Measurements from ENCODE around the gene HPSE2. TPM values are rescaled to one million over a fixed set of nuclear protein-coding genes. Genes with fewer than 3 reads are reported as not detected.
"Not testable (repeated sequence)": the region's sequence is repeated elsewhere in the genome, so short reads cannot be mapped to it uniquely, and the experiment has no call there.

HPSE2 gene
- total RNA-seq, 1 donor from 2014 or later, result not detected

DNA sequence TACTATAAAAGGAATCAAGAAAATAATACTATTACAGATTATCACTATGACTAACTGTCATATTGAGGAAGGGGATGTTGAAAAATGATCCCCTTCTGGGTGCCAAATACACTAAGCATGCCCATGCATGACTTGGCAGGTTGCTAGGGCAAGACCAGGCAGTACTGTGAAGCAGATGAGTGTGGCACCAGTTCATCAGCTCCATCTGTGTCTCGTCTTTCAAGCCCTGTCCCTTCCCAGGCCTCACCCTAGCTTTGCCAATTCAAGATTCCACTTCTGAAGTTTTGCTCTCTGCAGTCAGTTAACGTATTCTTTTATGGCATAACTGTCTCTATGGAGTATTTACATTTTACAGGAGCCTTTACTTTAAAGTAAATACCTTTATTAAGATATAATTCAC lies 653.3 kb downstream of the HPSE2 start:
- no peak for DNase-seq (ENCODE audit: extremely low read depth, low read depth, low spot score)

GRCh38 chr10:98577578-98577977 lies 658.1 kb downstream of the HPSE2 start:
- no peak for DNase-seq (ENCODE audit: extremely low read depth, low read depth, low spot score)

DNA sequence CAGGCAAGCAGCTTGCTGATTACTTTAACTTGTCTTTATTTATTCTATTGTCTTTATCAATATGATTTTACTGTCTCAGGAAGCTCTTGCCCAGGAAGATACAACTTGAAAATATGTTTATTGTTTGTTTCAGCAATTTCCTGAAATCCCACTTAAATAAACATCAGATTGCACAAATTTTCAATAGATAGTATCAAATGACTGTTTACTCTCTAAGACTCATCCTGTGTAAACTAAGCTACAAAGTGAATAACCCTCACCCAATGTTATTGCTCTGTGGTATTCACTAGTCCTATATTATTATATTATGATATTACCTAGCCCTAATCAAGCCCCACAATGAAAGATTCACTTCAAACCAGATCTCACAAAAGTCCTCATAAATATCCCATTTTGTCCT lies 658.5 kb downstream of the HPSE2 start:
- DNase-seq (ENCODE audit: extremely low read depth, low read depth, low spot score), result no peak

DNA sequence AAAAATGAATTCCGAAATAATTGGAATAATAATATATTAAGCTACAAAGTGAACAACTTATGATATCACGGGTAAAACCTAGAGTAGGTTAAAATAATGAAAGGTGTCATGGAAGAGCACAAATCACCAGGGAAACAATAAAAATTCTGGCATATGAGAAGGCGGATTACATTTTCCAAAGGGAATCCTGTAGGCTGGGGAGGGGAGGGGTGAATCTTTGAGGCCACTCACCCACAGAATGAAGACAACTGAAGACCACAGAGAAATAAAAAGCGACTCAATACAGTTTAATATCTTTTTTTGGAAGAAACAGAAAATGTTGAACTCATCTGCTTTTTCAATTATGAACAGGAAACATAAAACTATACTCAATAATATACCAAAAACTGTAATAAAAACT lies 659.6 kb downstream of the HPSE2 start:
- DNase-seq (ENCODE audit: extremely low read depth, low read depth, low spot score), result no peak

DNA sequence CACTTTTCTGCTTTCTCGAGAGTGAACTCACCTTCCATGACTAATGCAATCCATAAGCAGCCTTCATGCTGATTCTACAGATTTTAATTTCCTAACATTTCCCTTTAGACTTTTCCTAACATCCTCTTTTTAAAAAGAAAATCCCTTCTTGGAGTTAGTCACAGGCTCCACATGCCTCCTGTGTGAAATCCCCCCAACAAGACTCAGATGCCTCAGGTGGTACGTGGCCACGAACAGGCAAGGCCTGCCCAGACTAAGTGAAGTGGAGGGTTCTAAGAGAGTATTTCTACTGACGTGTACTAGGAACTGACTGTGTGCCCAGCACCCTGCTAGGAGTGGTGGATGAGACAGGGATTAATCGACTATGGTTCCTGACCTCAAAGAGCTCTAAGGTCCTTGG lies 663.1 kb downstream of the HPSE2 start:
- no peak for DNase-seq (ENCODE audit: extremely low read depth, low read depth, low spot score)

DNA sequence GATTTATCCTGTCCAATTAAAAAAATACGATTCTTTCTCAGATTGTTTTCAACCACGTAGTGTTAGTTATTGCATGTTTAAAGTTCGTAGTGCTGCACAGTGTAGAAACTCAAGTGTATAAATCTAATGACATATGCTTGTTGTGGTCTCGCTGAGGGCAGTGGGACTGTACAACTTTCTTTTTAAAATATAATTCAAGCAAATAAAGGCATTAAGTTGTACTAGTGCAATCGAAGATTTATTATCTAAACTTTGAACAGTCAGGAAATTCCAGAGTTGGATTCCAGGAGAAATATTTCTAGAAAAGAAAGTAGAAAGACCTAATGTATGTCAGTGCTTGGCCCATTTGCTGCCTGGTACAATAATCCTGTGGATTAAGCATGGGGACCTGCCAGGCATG lies 664.8 kb downstream of the HPSE2 start:
- no peak for DNase-seq (ENCODE audit: extremely low read depth, low read depth, low spot score)

DNA sequence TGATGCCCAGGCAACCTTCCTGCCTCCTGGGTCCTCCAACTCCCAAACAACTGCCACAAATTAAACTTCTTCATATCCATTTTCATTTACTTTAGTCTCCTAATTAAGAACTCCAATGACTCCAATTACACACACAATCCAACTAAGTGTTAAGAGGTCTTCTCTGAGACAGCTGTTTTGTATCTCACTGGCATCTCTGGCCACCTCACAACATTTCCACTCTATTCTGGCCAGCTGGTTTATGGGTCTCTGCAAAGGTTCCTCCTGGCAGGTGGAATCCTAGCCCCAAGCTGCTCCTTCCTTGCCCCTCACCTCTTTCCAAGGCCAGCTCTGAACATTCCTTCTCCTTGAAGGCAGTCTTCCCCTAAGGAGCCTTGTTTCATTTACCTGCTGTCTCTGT lies 665.8 kb downstream of the HPSE2 start:
- DNase-seq (ENCODE audit: extremely low read depth, low read depth, low spot score), result no peak

- DNase-seq (ENCODE audit: extremely low read depth, low read depth, low spot score), result no peak
These were observed 667.1 kb downstream of the HPSE2 start for GRCh38 chr10:98568551-98568950.

- no peak for DNase-seq (ENCODE audit: extremely low read depth, low read depth, low spot score)
These were observed 668.1 kb downstream of the HPSE2 start for GRCh38 chr10:98567391-98568133.

DNA sequence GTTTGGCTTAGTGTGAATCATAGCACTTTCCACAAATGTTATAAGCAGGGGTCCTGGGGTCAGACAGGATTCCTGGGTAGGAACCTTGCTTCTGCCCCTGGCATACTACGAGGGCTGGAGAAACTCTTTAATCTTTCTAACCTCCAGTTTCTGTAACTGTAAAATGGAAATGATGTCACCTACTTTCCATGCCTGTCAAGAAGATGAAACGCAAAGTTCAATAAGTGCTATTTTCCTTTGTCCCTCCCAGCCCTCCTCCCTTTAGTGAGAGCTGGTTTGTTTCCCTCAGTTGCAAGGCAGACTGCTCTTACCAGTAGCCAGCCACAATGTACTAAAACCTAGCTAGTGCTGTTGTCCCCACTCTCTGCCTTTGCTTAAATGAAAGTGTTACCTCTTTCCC lies 671.8 kb downstream of the HPSE2 start:
- DNase-seq (ENCODE audit: extremely low read depth, low read depth, low spot score), result no peak

DNA sequence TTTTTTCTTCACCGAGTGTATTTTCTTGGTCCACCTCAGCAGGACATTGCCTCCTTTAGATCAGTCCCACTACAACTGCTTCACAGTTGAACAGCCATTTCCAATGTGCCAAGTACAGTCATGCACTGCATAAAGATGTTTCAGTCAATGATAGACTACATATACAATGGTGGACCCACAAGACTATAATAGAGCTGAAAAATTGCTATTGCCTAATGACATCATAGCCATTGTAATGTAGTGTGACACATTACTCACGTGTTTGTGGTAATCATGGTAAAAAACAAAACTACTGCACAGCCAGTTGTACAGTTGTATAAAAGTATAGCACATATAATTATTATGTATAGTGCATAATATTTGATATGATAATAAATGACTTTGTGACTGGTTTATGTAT lies 675.1 kb downstream of the HPSE2 start:
- no peak for DNase-seq (ENCODE audit: extremely low read depth, low read depth, low spot score)

DNA sequence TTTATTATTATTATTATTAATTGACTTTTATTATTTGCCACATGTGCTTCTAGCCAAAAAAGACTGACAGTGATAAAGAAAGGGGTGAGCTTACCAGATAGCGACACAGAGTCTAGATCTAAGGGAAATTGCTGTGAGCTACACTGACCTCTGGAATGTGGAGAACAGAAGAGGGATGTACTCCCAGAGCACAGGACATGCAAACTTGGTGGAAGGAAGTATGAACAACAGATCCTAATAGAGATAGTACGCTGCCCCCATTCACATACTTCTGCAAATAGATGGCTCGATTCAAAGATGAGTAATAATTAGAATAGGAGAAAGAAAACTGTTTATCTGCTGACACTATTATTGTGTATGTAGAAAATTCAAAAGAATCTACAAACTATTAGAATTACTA lies 679.6 kb downstream of the HPSE2 start:
- DNase-seq (ENCODE audit: extremely low read depth, low read depth, low spot score), result no peak

DNA sequence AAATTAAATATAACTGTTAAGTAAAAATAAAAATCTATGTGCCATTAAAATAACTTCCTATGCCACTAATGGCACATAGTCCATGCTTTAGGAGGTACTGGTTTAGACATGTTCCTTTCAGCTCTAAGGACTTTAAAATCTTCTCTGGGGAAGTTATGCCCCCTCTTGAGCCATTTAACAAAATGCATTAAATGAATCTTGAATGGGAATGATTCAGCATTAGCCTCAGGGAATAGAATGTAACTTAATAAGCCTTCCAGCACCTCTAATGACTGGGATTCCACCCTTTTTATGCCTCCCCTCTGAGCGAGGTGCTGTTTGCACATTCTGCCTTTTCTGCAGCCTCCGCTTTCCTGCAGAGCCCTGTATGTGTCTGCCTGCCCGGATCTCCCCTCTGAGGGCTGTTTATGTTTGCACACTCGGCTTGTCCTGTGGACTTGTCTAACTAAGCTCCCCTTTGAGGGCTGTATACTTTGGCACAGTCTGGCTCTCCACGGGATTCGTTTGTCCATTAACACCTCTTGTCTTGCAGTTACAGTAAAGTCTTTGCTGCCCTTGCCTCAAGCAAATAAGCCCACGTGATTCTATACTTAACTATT lies 680.5 kb downstream of the HPSE2 start:
- no peak for DNase-seq (ENCODE audit: extremely low read depth, low read depth, low spot score)

DNA sequence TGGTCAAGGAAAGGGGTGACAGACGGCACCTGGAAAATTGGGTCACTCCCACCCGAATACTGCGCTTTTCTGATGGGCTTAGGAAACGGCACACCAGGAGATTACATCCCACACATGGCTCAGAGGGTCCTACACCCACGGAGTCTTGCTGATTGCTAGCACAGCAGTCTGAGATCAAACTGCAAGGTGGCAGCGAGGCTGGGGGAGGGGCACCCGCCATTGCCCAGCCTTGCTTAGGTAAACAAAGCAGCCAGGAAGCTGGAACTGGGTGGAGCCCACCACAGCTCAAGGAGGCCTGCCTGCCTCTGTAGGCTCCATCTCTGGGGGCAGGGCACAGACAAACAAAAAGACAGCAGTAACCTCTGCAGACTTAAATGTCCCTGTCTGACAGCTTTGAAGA lies 694.1 kb downstream of the HPSE2 start:
- not testable (repeated sequence) for DNase-seq (ENCODE audit: extremely low read depth, low read depth, low spot score)

DNA sequence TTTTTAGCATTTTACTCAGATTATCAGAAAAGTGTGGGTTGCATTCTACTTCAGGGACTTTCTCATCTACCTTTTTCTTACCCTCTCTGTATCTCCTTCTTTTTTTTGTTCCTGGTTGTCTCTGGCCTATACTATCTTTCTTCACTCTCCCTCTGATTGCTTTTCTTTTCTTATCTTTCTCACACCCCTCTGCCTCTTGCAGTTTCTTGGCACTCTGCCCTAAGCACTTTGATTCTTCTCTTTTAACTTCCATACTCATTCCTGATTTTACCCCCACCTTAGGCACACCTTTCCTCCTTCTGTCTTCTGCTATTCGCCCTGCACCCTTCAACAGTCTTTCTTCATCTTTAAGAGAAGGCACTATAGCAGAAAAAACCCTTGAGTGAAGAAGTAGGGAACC lies 696.1 kb downstream of the HPSE2 start:
- DNase-seq (ENCODE audit: extremely low read depth, low read depth, low spot score), result no peak

DNA sequence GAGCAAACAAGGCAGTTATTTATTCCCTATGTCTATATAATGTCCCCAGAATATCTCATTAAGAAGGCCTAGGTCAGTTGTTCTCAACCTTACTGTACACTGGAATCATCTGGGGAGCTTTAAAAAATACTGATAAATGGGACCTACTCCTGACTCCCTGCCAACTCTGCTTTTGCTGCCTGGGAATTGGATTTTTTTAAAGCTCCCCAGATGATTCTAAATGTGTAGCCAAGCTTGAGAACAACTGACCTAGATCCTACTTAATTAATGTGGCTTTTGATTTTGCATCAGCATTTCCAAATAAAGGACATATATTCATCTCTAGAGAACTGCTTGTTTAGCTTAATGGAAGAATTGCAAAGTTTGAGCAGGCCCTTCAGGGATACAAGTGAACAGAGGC lies 697.2 kb downstream of the HPSE2 start:
- DNase-seq (ENCODE audit: extremely low read depth, low read depth, low spot score), result no peak

DNA sequence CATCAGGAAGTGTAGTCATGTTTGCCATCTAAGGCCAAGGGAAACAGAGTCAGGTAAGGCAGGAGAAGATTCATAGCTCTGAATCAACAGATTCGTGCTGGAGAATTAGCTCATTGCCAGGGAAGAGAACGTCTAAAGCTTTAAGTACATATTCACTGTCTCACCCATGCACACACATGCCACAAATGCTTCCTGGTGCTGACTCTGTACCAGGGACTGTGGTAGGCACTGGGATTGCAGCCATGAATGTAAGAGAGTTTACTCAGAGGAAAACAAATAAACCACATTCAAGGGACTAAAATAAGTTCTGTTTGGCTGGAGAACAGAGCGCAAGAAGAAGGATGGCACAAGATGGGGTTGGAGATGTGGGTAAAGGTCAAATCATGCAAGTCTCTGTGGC lies 699.1 kb downstream of the HPSE2 start:
- no peak for DNase-seq (ENCODE audit: extremely low read depth, low read depth, low spot score)

DNA sequence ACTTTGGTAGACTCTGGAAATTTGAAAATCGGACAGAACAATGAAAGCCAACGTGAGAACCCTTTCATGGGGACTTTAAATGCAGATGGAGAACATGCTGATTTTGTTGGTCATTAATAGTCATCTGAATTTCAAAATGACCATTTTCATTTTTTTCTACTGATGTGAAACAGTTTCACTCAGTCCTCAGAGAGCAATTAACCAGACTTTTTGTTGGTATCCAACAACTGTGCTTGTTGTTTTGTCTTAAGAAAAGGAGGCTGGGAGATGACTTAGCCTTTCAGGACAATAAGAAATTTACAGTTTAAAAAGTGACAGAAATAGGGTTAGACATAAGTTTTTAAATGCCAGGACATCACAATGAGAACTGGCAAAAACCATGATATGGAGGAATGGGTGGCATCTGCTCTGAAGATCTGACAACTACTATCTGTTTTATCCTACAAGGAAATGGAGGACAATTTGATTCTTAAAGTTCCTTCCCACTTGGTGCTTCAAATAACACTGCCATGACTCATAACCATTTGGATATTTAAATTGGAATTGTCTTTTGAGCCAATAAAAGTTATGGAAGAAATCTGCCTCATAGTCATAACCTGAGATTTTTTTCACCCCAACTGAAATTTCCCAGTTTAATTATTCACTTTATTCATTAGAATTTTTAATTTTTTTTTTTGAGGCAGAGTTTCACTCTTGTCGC lies 701.8 kb downstream of the HPSE2 start:
- no peak for DNase-seq (ENCODE audit: extremely low read depth, low read depth, low spot score)

DNA sequence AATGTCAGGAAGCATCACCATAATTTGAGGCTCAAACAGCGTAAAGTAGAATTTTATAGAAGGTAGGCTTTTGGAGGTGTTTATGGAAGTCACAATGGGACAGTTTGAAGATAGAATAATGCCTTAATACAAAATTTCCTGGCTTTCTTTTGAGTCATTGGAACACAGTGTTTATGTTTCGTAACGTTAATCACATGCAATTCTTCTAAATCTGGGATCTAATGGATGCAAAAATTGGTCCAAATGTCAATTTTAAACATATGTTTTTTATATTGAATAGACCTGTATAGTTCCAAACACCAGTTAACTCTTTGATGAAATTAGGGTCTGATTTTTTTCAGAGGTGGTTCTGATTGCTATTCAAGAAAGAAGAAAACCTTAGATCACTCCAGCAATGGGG lies 702.4 kb downstream of the HPSE2 start:
- DNase-seq (ENCODE audit: extremely low read depth, low read depth, low spot score), result no peak

GRCh38 chr10:98528805-98529183 lies 706.9 kb downstream of the HPSE2 start:
- DNase-seq (ENCODE audit: extremely low read depth, low read depth, low spot score), result no peak

GRCh38 chr10:98528166-98528804 lies 707.4 kb downstream of the HPSE2 start:
- peak; percentile 4 for DNase-seq (ENCODE audit: extremely low read depth, low read depth, low spot score)

GRCh38 chr10:98525969-98526368 lies 709.7 kb downstream of the HPSE2 start:
- no peak for DNase-seq (ENCODE audit: extremely low read depth, low read depth, low spot score)

Data from glomerular endothelial cell (primary cell).